CD4-positive, alpha-beta T cell treated with Interleukin-15 for 4 hours (primary cell): ENCODE data around the gene MAMLD1.

Source experiments
- DNase-seq: peaks from one replicate; pipeline ENCODE4 v3.0.0-alpha.2; 2020; ENCODE audit warnings: low spot score

MAMLD1 gene

GRCh38 chrX:150459196-150459595, 96.1 kb downstream of the MAMLD1 start:
- DNase-seq = no peak

- no peak for DNase-seq
These were observed 96.9 kb downstream of the MAMLD1 start for GRCh38 chrX:150460063-150460462.

GRCh38 chrX:150460781-150461180, 97.7 kb downstream of the MAMLD1 start:
- no peak for DNase-seq

- DNase-seq = no peak
These were observed 100.4 kb downstream of the MAMLD1 start for GRCh38 chrX:150463566-150463965.

- DNase-seq = no peak
These were observed 100.9 kb downstream of the MAMLD1 start for GRCh38 chrX:150464001-150464400.

GRCh38 chrX:150465326-150465725, 102.2 kb downstream of the MAMLD1 start:
- DNase-seq = no peak

- DNase-seq = no peak
These were observed 103.0 kb downstream of the MAMLD1 start for GRCh38 chrX:150465881-150466775.

- DNase-seq = no peak
These were observed 109.2 kb downstream of the MAMLD1 start for GRCh38 chrX:150472306-150472705.

- DNase-seq = no peak
These were observed 110.3 kb downstream of the MAMLD1 start for GRCh38 chrX:150473371-150473770.

- DNase-seq = no peak
These were observed 112.3 kb downstream of the MAMLD1 start for GRCh38 chrX:150475461-150475860.

- DNase-seq = no peak
These were observed 113.1 kb downstream of the MAMLD1 start for GRCh38 chrX:150476164-150476699.

- no peak for DNase-seq
These were observed 114.3 kb downstream of the MAMLD1 start for GRCh38 chrX:150477371-150477770.

- DNase-seq = peak; percentile 53
These were observed 115.7 kb downstream of the MAMLD1 start for GRCh38 chrX:150478496-150479492.

- DNase-seq = peak; percentile 60
These were observed 119.6 kb downstream of the MAMLD1 start for GRCh38 chrX:150482537-150483206.

- DNase-seq = no peak
These were observed 120.4 kb downstream of the MAMLD1 start for GRCh38 chrX:150483356-150483985.

GRCh38 chrX:150486011-150486410, 122.9 kb downstream of the MAMLD1 start:
- DNase-seq = peak; percentile 44

- no peak for DNase-seq
These were observed 124.4 kb downstream of the MAMLD1 start for GRCh38 chrX:150487369-150488094.

GRCh38 chrX:150489359-150490015, 126.4 kb downstream of the MAMLD1 start:
- DNase-seq = no peak

- DNase-seq = no peak
These were observed 132.4 kb downstream of the MAMLD1 start for GRCh38 chrX:150495496-150495895.

GRCh38 chrX:150499240-150499639, 136.1 kb downstream of the MAMLD1 start:
- DNase-seq = no peak
